SK-N-MC (cell line): Measurements from ENCODE around the gene IRAK3.

Experiments used
- EZH2 ChIP-seq: fragments of 200-600 bp; sonication (generic); IDR thresholded peaks from one replicate; pipeline ENCODE4 v1.6.1; 2017; ENCODE audit warnings: antibody characterized with exemption
- FOXP2 ChIP-seq: optimal IDR thresholded peaks from 2 replicates; pipeline ENCODE3; 2011; ENCODE audit warnings: mild to moderate bottlenecking, moderate library complexity; ENCODE audit not compliant: insufficient read depth; ENCODE audit errors: extremely low read length, control extremely low read depth
- POLR2AphosphoS5 ChIP-seq: IDR thresholded peaks from 2 replicates; pipeline ENCODE4 v1.6.1; 2012; ENCODE audit warnings: mild to moderate bottlenecking, low read depth, low read length, borderline replicate concordance

GRCh38 chr12:66191547-66192126 is 2.6 kb downstream of the IRAK3 start:
- TF ChIP-seq POLR2AphosphoS5 (no peak), EZH2 (no peak), FOXP2 (no peak)
